Naive thymus-derived CD4-positive, alpha-beta T cell (primary cell): Measurements from ENCODE around the gene DNAJC22. TPM values are rescaled to one million over a fixed set of nuclear protein-coding genes. Genes with fewer than 3 reads are reported as not detected.
"Not testable (repeated sequence)": the region's sequence is repeated elsewhere in the genome, so short reads cannot be mapped to it uniquely, and the experiment has no call there.

Source experiments
- ATAC-seq: fragments of 150-1000 bp; cut with Tn5 transposase; 2 replicates; pipeline ENCODE4 v1.10.0; 2021; ENCODE audit warnings: mild to moderate bottlenecking, moderate library complexity
- CTCF ChIA-PET: fragments of 350-600 bp; sonication (Branson Sonifier 250); formaldehyde crosslinking; loops from one replicate; lab custom pipeline; 2021; ENCODE audit warnings: antibody characterized with exemption; lab: Charles Lee
- POLR2A ChIA-PET: fragments of 350-600 bp; sonication (Branson Sonifier 250); formaldehyde crosslinking; loops from one replicate; lab custom pipeline; 2021; ENCODE audit warnings: antibody characterized with exemption, inconsistent platforms; lab: Charles Lee
- DNase-seq, 9 donors: peaks; one replicate each; pipeline versions ENCODE4 v3.0.0 to v3.0.0-alpha.2; 2020 to 2022; ENCODE audit warnings: mixed read lengths in 1 of 9
- H3K27ac ChIP-seq: one replicate; pipeline ENCODE4 v1.7.0; 2013; ENCODE audit warnings: mild to moderate bottlenecking, low read depth, low read length, moderate library complexity
- H3K27me3 ChIP-seq, 2 donors: one replicate each; pipeline ENCODE4 v1.7.0; 2013; ENCODE audit warnings: low read length in 2 of 2, mild to moderate bottlenecking in 2 of 2, moderate library complexity in 2 of 2; ENCODE audit not compliant: control insufficient read depth in 2 of 2, insufficient read depth in 2 of 2
- H3K36me3 ChIP-seq, 3 experiments: 1 replicate in 2 of 3; 2 replicates in 1 of 3; pipeline ENCODE4 v1.7.0; 2013; ENCODE audit warnings: low read length in 3 of 3, mild to moderate bottlenecking in 3 of 3, moderate library complexity in 1 of 3; ENCODE audit not compliant: insufficient read depth in 3 of 3, control insufficient read depth in 2 of 3
- H3K4me1 ChIP-seq, 2 donors: one replicate each; pipeline ENCODE4 v1.7.0; 2013; ENCODE audit warnings: low read length in 2 of 2, mild to moderate bottlenecking in 2 of 2, moderate library complexity in 1 of 2; ENCODE audit not compliant: control insufficient read depth in 2 of 2, insufficient read depth in 2 of 2
- H3K4me3 ChIP-seq: 2 replicates; pipeline ENCODE4 v1.7.0; 2013; ENCODE audit warnings: mild to moderate bottlenecking, low read length
- H3K9me3 ChIP-seq, 3 experiments: 1 replicate in 2 of 3; 2 replicates in 1 of 3; pipeline ENCODE4 v1.7.0; 2013; ENCODE audit warnings: low read length in 3 of 3; ENCODE audit not compliant: control insufficient read depth in 2 of 3
- H3K27ac Mint-ChIP-seq, 9 donors: one replicate each; pipeline ENCODE4 v1.8.0; 2020 to 2022; ENCODE audit warnings: mixed read lengths in 9 of 9, mild to moderate bottlenecking in 8 of 9, moderate library complexity in 5 of 9, inconsistent platforms in 2 of 9
- H3K27me3 Mint-ChIP-seq, 5 donors: one replicate each; pipeline ENCODE4 v1.8.0; 2021 to 2022; ENCODE audit warnings: mixed read lengths in 5 of 5, mild to moderate bottlenecking in 1 of 5
- H3K36me3 Mint-ChIP-seq, 5 donors: one replicate each; pipeline ENCODE4 v1.8.0; 2020 to 2022; ENCODE audit warnings: mixed read lengths in 5 of 5, mild to moderate bottlenecking in 3 of 5, inconsistent platforms in 1 of 5
- H3K4me1 Mint-ChIP-seq, 7 donors: one replicate each; pipeline ENCODE4 v1.8.0; 2020 to 2022; ENCODE audit warnings: mixed read lengths in 7 of 7, mild to moderate bottlenecking in 3 of 7, inconsistent platforms in 1 of 7
- H3K4me3 Mint-ChIP-seq, 10 donors: one replicate each; pipeline ENCODE4 v1.8.0; 2020 to 2022; ENCODE audit warnings: mild to moderate bottlenecking in 10 of 10, mixed read lengths in 10 of 10, moderate library complexity in 6 of 10, inconsistent platforms in 2 of 10
- H3K9me3 Mint-ChIP-seq, 11 donors: one replicate each; pipeline ENCODE4 v1.8.0; 2020 to 2022; ENCODE audit warnings: mixed read lengths in 11 of 11, mild to moderate bottlenecking in 4 of 11, inconsistent platforms in 1 of 11, moderate library complexity in 1 of 11
- intact Hi-C, 2 donors: fragments of 100-400 bp; cut with micrococcal nuclease; formaldehyde crosslinking; loops; one replicate each; pipeline ENCODE4 v1.15.1; 2023
- polyA plus RNA-seq, 2 donors: library from polyadenylated mRNA; unstranded; fragments of 300-500 nt; fragmentation: Illumina TruSeq; gene quantifications; one replicate each; pipeline ENCODE4 v1.2.3, GENCODE V29; 2021
- total RNA-seq, 6 experiments: library from RNA in 5 of 6; stranded (reverse) in 5 of 6; gene quantifications; 1 replicate in 5 of 6; 2 replicates in 1 of 6; pipeline ENCODE4 v1.2.3 and lab custom pipeline; 2021 to 2026

Gene DNAJC22
- total and polyA plus RNA-seq, 7 experiments from 2014 or later, result not detected

DNA sequence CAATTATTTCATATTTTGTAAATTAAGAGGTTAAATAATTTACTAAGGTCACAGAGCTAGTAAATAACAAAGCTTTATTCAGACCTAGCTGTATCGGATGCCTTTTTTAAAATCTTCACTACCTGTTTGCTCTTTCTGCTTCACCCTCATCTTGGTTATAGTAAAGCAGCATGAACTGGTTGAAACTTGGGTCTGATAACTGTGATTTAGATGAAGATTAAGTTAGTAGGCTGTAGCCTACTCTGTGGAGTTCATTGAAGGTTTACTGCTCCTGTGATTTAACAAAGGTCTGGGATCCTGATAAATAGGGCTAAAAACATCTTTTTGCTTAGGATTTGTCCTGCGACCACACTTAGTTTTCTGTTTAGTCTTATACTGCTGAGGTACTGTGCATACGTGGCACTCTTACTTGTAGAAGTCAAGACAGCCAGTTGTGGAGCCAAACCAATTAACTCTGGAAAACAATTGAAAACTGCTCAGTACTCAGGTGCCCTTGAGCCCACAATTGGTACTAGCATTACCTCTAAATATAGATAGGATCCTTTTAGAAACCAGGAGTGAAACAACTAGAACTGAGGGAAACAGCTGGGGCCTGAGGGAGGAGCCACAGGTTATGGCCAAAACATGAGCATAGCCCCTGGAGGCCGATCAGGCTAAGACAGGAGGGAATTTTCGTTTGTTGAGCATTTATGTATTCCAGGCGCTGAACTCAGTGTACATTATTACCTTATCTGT lies 22.9 kb downstream of the DNAJC22 start:
- POLR2A ChIA-PET, result interaction anchor here (0.9 to 1.5 kb wide), 3 partner anchors 27 to 142 kb away, joined by 3 read pairs; no protein-coding TSS in a partner anchor
- H3K4me3 Mint-ChIP-seq, result peak overlapping the region in 6 of 10 donors; percentile 10 to 46 (median 16)
- H3K27me3 Mint-ChIP-seq, result no peaks in the 10 kb centered on the region
- intact Hi-C loops, result loop anchor here (5.0 to 10.0 kb wide), 4 partner anchors 198 to 373 kb away; partner anchors contain the start of genes FMNL3 (in 1 of the 2), MCRS1 (in 1 of the 2), PRPF40B (in 1 of the 2) and TMBIM6 (in 1 of the 2)
- peak overlapping the region in 8 of 9 donors; percentile 10 to 86 (median 49) for H3K27ac Mint-ChIP-seq
- Histone ChIP-seq H3K4me3 (no peak overlapping the region), H3K36me3 (peaks cover 0 to 10% (median 0%) of the 10 kb centered on the region in 3 experiments), H3K27me3 (no peaks in the 10 kb centered on the region), H3K27ac (peak overlapping the region; percentile 9), H3K9me3 (no peaks in the 10 kb centered on the region), H3K4me1 (peaks cover 0 to 15% of the 10 kb centered on the region in 2 donors)
- DNase-seq, result peak in 2 of 9 donors; percentile 14 to 26
- no peaks in the 10 kb centered on the region for H3K9me3 Mint-ChIP-seq
- ATAC-seq, result no peak
- CTCF ChIA-PET, result interaction anchor here (0.6 to 1.3 kb wide), 2 partner anchors 10 to 465 kb away, joined by 3 to 10 read pairs; no protein-coding TSS in a partner anchor
- H3K36me3 Mint-ChIP-seq, result peaks cover 0 to 5% (median 0%) of the 10 kb centered on the region in 5 donors
- H3K4me1 Mint-ChIP-seq, result peaks cover 11 to 43% (median 31%) of the 10 kb centered on the region in 7 donors

DNA sequence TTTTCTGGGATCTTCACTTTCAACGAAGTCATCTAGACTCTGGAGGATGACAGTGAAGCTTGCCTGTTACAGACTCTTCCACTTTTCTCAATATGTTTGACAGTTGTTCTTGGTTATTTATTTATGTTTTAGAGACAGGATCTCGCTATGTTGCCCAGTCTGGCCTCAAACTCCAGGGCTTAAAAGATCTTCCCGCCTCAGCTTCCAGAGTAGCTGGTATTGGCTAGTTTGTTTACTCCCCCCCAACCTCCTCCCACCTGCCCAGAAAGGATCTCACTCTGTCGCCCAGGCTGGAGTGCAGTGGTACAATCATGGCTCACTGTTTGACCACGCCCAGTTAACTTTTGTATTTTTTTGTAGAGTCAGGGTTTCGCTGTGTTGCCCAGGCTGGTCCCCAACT lies 23.9 kb downstream of the DNAJC22 start:
- Mint-ChIP-seq H3K36me3 (peaks cover 0 to 5% (median 0%) of the 10 kb centered on the region in 5 donors), H3K27me3 (no peaks in the 10 kb centered on the region), H3K4me1 (peaks cover 11 to 46% (median 30%) of the 10 kb centered on the region in 7 donors), H3K27ac (peak overlapping the region in 4 of 9 donors; percentile 8 to 83 (median 21)), H3K9me3 (no peaks in the 10 kb centered on the region), H3K4me3 (no peak overlapping the region)
- no peak overlapping the region for H3K27ac ChIP-seq
- no peaks in the 10 kb centered on the region for H3K27me3 ChIP-seq
- no peak for ATAC-seq
- peaks cover 0 to 15% of the 10 kb centered on the region in 2 donors for H3K4me1 ChIP-seq
- no peak for DNase-seq
- H3K4me3 ChIP-seq, result no peak overlapping the region
- H3K36me3 ChIP-seq, result peaks cover 0 to 10% (median 0%) of the 10 kb centered on the region in 3 experiments
- POLR2A ChIA-PET, result interaction anchor here (1.2 to 1.5 kb wide), 2 partner anchors 26 to 141 kb away, joined by 3 read pairs; no protein-coding TSS in a partner anchor
- CTCF ChIA-PET, result no interaction called here
- intact Hi-C loops, result no loop called here
- H3K9me3 ChIP-seq, result no peaks in the 10 kb centered on the region

DNA sequence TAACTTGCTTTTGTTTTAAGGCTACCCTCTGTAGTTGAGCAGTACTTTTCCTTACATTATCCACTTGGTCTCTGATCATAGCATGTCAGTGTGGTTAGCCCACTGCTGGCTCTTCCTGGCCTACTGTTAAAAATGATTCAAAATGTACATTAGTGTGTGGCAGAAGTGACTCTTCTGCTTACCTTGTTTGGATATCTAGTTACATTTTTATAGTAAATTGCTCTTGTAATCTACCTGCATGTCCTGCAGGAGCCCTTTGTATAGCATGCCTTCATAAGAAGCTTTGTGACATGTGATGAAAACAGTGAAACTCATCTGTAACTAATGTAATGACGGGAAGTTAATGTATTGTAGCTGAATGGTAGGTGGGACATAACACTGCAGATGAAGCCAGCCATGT lies 28.7 kb downstream of the DNAJC22 start:
- Mint-ChIP-seq H3K27me3 (no peaks in the 10 kb centered on the region), H3K4me1 (peaks cover 0 to 21% (median 4%) of the 10 kb centered on the region in 7 donors), H3K36me3 (peaks cover 0 to 5% (median 4%) of the 10 kb centered on the region in 5 donors), H3K9me3 (no peaks in the 10 kb centered on the region), H3K27ac (peak overlapping the region in 1 of 9 donors; percentile 20), H3K4me3 (no peak overlapping the region)
- CTCF ChIA-PET, result interaction anchor here (0.8 to 1.5 kb wide), 2 partner anchors 9 to 135 kb away, joined by 3 to 5 read pairs; partner anchors contain the start of gene SPATS2
- H3K4me1 ChIP-seq, result no peaks in the 10 kb centered on the region
- H3K4me3 ChIP-seq, result no peak overlapping the region
- POLR2A ChIA-PET, result interaction anchor here (0.6 to 0.7 kb wide), 2 partner anchors 10 to 79 kb away, joined by 3 read pairs; no protein-coding TSS in a partner anchor
- no peak for ATAC-seq
- H3K9me3 ChIP-seq, result no peaks in the 10 kb centered on the region
- DNase-seq, result no peak
- no peaks in the 10 kb centered on the region for H3K27me3 ChIP-seq
- H3K27ac ChIP-seq, result no peak overlapping the region
- no peaks in the 10 kb centered on the region for H3K36me3 ChIP-seq
- intact Hi-C loops, result no loop called here

DNA sequence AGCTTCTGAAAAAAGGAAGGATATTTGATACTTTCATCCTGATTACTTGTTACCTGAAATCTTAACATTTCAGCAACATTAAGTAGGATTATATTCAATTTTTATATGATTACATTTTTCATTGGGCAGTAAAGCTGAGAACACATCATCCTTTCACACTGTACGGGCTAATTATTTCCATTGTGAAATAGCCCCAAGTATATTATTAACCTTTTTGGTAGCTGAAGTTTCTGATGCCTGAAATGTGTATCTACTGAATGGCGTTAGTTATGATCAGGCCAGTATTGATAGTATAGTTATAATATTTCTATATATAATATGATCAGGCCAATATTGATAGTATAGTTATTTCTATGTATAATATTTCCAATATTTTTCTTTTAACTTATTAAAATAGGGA lies 30.7 kb downstream of the DNAJC22 start:
- Mint-ChIP-seq H3K4me1 (peaks cover 0 to 14% (median 0%) of the 10 kb centered on the region in 7 donors), H3K27ac (no peak overlapping the region), H3K4me3 (no peak overlapping the region), H3K36me3 (peaks cover 0 to 4% (median 0%) of the 10 kb centered on the region in 5 donors), H3K9me3 (no peaks in the 10 kb centered on the region), H3K27me3 (no peaks in the 10 kb centered on the region)
- no peak overlapping the region for H3K4me3 ChIP-seq
- no peaks in the 10 kb centered on the region for H3K36me3 ChIP-seq
- H3K4me1 ChIP-seq, result no peaks in the 10 kb centered on the region
- no peak for ATAC-seq
- CTCF ChIA-PET, result interaction anchor here (1.5 kb wide), 1 partner anchor 12 kb away, joined by 4 read pairs; no protein-coding TSS in a partner anchor
- H3K27ac ChIP-seq, result no peak overlapping the region
- POLR2A ChIA-PET, result interaction anchor here (1.4 kb wide), 1 partner anchor 10 kb away, joined by 5 read pairs; the partner anchor contains the start of gene SPATS2
- no peaks in the 10 kb centered on the region for H3K9me3 ChIP-seq
- DNase-seq, result no peak
- intact Hi-C loops, result no loop called here
- H3K27me3 ChIP-seq, result no peaks in the 10 kb centered on the region

DNA sequence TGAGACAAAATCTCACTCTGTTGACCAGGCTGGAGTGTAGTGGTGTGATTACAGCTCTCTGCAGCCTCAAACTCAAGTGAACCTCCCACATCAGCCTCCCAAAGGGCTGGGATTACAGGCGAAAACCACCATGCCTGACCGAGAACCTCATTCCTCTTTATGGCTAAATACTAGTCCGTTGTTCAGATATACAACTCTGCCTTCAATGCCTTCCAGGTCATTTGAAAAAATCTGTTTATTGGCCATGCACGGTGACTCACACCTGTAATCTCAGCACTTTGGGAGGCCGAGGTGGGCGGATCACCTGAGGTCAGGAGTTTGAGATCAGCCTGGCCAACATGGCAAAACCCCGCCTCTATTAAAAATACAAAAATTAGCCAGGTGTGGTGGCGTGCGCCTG lies 33.5 kb downstream of the DNAJC22 start:
- intact Hi-C loops, H3K36me3 ChIP-seq, ATAC-seq, H3K27ac Mint-ChIP-seq, H3K36me3 Mint-ChIP-seq, H3K27me3 ChIP-seq, H3K9me3 ChIP-seq, H3K4me3 Mint-ChIP-seq, H3K27me3 Mint-ChIP-seq, H3K9me3 Mint-ChIP-seq, POLR2A ChIA-PET, H3K4me1 Mint-ChIP-seq, DNase-seq, H3K4me1 ChIP-seq, H3K4me3 ChIP-seq, H3K27ac ChIP-seq, CTCF ChIA-PET: not testable (repeated sequence)

DNA sequence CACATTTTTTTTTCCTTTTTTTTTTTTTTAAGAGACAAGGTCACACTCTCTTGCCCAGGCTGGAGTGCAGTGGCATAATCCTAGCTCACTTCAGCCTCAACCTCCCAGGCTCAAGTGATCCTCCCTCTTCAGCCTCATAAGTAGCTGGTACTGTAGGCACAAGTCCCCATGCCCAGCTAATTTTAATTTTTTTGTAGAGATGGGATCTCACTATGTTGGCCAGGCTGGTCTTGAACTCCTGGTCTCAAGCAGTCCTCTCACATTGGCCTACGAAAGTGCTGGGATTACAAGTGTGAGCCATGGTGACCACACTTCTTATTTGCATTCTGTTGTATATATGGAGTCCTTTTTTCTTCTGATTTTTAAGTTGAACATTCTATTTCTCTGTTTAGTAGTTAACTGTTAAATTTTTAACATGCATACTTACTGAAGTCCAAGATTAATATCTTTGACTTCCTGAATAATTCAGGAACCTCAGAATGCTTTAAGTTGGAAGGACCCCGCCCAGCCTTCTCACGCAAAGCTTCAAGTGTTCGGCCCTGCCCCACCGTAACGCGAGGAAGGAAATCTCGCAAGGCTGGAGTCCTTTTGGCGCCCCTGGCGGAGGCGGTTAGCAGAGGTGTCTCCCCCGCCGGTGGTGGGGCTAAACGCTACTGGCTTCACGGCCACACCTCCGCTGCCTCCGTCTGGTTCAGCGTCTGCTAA lies 42.1 kb downstream of the DNAJC22 start:
- H3K4me1 ChIP-seq, result no peaks in the 10 kb centered on the region
- no peaks in the 10 kb centered on the region for H3K9me3 Mint-ChIP-seq
- DNase-seq, result peak; percentile 29 to 66 (median 56)
- H3K36me3 Mint-ChIP-seq, result peaks cover 0 to 10% (median 0%) of the 10 kb centered on the region in 5 donors
- intact Hi-C loops, result loop anchor here in 1 of 2 donors (1.0 kb wide), 2 partner anchors 22 to 31 kb away; partner anchors contain the start of gene SPATS2
- H3K27me3 ChIP-seq, result no peaks in the 10 kb centered on the region
- H3K27ac ChIP-seq, result no peak overlapping the region
- peak; percentile 96 for ATAC-seq
- no peaks in the 10 kb centered on the region for H3K9me3 ChIP-seq
- peaks cover 0 to 11% (median 4%) of the 10 kb centered on the region in 7 donors for H3K4me1 Mint-ChIP-seq
- ChIA-PET POLR2A (interaction anchor here (0.6 to 1.8 kb wide), 3 partner anchors 22 to 133 kb away, joined by 3 to 8 read pairs (median 4); partner anchors contain the start of gene SPATS2), CTCF (interaction anchor here (1.0 kb wide), 2 partner anchors 30 to 125 kb away, joined by 3 to 5 read pairs; no protein-coding TSS in a partner anchor)
- no peak overlapping the region for H3K4me3 ChIP-seq
- H3K4me3 Mint-ChIP-seq, result peak overlapping the region in 9 of 10 donors; percentile 12 to 74 (median 63)
- H3K36me3 ChIP-seq, result no peaks in the 10 kb centered on the region
- no peaks in the 10 kb centered on the region for H3K27me3 Mint-ChIP-seq
- H3K27ac Mint-ChIP-seq, result peak overlapping the region in 1 of 9 donors; percentile 36
